Fibroblast of peridontal ligament (primary cell): Measurements from ENCODE around the gene TP73.

Source experiments
- DNase-seq: peaks from one replicate; pipeline ENCODE4 v3.0.0-alpha.2; 2010; ENCODE audit errors: extremely low read depth

Gene TP73

DNA sequence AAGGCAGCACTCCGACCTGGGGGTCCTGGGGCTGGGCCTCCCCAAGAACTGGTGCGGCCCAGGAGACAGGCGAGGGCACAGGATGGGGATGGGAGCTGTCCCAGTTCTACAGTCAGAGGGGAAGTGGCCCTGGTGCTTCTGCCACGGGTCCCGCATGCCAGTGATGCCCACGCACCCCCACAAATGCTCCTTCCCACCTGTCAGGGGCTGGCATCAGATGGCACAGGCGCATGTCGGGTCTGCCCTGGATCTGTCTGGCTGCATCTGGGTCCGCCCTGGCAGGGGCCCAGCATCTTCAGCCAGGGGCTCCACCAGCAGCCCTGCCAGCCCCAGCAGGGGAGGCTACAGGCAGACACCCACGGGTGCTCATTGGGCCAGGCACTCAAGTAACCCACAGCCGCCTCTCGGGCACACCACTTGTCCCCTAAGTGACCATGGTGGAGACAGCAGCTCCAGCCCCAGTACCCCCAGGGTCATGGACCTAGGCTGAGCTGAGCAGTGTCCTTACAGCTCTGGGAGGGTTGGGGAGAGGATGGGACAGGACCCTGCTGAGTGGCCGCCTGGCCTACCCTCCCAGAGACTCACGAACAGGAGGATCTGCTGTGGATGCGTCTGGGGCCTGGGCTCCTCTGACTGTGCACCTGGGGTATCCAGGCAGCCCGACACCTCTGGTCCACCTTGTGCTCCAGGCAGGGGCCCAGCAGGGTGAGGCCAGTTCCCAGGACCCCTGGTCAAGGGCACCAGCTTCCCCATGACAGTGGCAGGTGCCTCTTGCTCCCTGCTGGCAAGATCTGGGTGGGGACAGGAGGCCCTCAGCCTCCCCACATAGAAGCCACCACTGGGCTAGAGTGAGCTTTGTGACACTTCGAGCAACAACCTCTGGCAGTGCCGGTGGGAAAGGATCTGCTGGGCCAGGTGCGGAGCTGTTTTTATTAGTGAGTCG is 125.6 kb downstream of the TP73 start:
- DNase-seq, result no peak

DNA sequence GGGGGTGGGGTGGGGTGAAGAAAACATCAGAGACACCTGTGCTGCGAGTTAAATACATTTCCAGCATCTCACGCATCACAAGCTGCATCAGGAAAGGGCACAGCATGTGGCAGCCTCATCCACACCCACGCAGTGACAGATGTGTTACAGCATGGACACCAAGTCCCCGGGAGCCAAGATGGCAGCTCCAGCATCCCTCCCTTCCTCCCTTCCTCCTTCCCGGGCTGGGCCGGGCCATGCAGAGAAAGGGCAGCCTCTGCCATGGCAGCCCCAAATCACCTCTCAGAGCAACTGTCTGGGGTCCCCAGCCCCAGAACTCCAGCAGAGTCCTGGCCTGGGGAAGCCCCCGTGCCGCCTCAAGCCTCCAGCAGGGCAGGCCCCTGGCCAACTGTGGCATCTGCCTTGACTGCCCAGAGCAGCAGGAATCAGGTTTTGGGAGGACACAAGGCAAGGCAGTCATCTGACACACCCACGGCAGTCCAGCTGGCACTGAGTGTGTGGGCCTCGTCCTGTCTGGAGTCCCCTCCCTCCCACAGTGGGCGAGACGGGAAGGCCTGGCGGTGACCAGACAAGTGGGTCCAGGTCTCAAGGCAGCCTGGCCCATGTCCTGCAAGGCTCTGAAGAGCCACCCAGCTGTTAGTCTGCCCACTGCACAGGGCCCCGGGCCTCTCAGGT is 126.4 kb downstream of the TP73 start:
- DNase-seq, result no peak

DNA sequence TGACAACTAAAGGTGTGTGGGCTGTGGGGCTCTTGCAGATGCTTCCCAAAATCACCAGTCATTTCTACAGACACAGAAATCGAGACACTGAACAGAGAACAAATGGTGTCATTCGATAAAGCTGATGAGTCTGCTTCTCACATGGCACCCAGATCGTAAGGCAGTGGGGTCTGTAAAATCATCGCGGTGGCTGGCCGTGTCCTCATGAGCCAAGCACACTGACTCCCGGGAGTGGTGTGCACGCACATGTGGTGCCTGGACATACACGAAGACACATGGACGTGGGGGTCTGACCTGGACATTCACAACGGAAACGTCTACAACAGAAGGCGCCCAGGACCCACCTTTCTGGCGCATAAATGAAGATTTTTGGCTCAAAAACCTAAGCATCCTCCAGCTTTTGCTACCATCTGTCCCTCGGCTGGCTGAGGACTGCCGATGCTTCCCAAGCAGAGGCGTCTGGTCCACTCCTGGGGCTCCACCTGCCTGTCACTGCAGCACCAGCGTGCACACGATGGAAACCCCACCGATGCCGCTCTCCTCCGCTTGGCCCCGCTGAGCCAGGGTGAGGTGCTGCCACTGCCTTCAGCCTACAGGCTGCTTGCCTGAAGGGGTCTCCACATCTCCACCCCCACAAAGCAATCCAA is 127.1 kb downstream of the TP73 start:
- DNase-seq, result no peak

DNA sequence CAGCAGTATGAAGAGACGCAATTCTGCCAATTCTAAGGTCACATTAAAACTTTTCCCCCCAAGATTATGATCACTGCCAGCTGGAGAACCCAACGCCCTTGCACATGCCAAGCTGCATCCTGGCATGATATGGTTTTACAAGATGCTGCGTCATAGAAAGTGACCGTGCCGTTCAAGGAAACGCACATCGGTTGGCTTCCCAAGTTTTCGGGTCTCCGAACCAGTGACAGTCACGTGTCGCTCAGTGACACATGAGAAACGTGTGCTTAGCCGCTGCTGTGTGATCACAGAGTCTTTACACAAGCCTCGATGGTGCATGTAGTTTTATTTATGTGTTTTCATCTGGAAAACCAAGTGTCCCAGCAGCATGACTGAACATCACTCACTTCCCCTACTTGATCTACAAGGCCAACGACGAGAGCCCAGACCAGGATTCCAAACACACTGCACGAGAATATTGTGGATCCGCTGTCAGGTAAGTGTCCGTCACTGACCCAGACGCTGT is 127.6 kb downstream of the TP73 start:
- DNase-seq, result no peak

DNA sequence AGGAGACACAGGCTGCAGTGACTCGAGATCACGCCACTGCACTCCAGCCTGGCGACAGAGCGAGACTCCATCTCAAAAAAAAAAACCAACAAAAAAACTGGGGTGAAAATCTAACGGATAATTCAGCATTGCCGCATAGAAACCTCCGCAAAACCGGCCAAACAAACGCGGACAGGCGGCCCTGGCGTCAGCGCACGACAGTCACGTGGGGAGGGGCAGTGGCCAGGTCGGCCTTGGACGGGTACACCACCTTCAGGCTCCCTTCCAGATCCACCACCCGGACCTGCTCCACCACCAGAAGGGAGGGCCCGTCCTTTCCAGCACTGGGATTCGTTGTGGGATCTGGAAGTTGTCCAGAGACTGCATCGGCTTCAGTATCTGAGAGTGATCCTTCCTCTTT is 128.6 kb downstream of the TP73 start:
- no peak for DNase-seq

DNA sequence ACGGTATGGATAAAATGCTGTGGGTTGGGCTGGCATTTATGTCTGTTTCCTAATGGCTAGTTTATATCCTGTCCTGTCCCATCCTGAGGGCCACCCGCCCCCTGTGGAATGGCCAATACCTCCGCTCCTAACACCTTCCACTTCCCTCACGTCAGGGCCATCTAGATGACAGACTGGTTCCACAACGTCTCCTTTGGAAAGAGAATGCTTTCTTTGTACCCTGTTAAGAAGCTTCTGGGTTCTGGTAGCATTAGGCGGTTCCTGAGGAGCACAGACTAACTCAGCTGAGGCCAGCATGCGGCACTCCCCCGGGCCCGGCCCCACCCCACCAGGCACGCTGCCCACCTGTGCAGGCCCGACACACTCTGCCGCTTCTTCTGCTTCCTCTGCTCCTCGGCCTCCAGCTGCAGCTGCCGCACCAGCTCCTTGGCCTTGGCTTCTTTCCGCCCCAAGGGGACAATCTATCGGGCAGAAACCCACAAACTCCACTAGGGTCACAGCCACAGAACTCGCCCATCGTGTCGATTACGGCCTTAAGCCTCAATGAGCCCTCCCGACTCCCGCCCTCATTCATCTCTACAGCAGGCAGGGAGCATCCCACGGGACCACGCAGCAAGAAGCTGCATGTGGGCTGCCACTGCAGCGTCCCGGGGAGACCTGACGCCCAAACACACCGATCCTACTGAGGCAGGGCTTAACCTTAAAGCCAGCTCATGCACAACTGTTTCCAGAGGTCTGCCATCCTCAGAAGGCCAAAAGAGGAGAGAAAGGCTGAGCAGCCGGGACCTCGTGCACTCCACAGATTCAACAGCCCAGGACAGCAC is 131.5 kb downstream of the TP73 start:
- DNase-seq, result no peak

DNA sequence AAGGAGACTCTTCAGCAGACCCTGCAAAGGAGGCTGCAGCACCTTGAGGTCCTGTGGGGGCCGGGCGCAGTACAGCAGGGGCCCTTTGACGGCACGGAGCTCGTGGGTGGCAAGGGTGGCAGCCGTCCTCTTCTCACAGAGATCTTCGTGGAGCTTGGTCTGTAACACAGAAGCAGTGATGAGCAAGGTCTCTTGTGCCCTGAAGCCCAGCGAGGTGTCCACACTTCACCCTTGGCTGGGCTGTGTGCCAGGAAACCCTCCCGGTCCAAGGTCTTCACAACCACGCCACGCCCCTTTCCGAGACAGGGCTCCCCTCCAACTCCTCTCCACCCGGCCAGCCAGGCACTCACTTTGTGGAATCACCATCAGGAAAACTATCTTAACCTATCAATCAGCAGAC is 132.7 kb downstream of the TP73 start:
- DNase-seq, result no peak

DNA sequence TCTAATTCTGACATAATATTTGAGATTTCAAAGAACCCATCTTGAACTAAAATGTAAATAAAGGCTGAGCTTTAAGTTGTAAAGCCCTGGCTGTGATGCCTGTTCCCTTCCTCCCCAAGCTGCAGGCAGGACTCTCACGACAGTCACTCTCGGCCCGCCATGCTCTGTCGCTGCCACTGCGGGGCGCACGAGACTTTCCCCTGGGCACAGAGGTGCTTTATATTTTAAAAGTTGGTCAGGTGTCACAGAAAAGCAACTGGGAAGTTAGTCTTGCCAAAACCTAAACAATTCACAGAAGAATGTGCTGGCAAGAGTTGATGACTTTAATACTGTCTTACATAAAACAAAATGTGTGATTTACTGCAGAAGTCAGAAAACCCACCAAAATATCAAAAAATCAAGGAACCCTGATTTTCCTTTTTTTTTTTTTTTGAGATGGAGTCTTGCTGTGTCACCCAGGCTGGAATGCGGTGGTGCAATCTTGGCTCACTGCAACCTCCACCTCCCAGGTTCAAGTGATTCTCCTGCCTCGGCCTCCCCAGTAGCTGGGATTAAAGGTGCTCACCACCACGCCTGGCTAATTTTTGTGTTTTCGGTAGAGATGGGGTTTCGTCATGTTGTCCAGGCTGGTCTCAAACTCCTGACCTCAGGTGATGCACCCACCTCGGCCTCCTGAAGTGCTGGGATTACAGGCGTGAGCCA is 133.3 kb downstream of the TP73 start:
- no peak for DNase-seq
